CD4-positive, alpha-beta T cell (primary cell): ENCODE results near the gene OSMR. TPM values are rescaled to one million over a fixed set of nuclear protein-coding genes. Genes with fewer than 3 reads are reported as not detected.

Experiments used
- ATAC-seq: fragments of 200-7000 bp; cut with Tn5 transposase; one replicate; pipeline ENCODE4 v1.10.0; 2022; ENCODE audit warnings: mild to moderate bottlenecking; ENCODE audit not compliant: poor library complexity
- CTCF ChIA-PET: fragments of 350-600 bp; sonication (Branson Sonifier 250); formaldehyde crosslinking; loops from one replicate; lab custom pipeline; 2021; ENCODE audit warnings: antibody characterized with exemption, inconsistent platforms; lab: Charles Lee
- POLR2A ChIA-PET: fragments of 350-600 bp; sonication (Branson Sonifier 250); formaldehyde crosslinking; loops from one replicate; lab custom pipeline; 2021; ENCODE audit warnings: antibody characterized with exemption, inconsistent platforms; lab: Charles Lee
- DNase-seq, 14 experiments: peaks; one replicate each; pipeline ENCODE4 v3.0.0-alpha.2; 2013 to 2020; ENCODE audit warnings: mixed read lengths in 2 of 14
- H3K27ac ChIP-seq, 2 donors: one replicate each; pipeline versions ENCODE4 v1.5.1 to v1.7.0; 2013; ENCODE audit warnings: low read length in 2 of 2, low read depth in 1 of 2, mild to moderate bottlenecking in 1 of 2
- H3K27me3 ChIP-seq, 2 experiments: 1 replicate in 1 of 2; 2 replicates in 1 of 2; pipeline versions ENCODE4 v1.6.1 to v1.7.0; 2013; ENCODE audit warnings: low read length in 2 of 2, control low read depth in 1 of 2, mild to moderate bottlenecking in 1 of 2, moderate library complexity in 1 of 2; ENCODE audit not compliant: insufficient read depth in 2 of 2, control insufficient read depth in 1 of 2
- H3K36me3 ChIP-seq: one replicate; pipeline ENCODE4 v1.6.1; 2013; ENCODE audit warnings: low read length, control low read depth; ENCODE audit not compliant: insufficient read depth
- H3K4me1 ChIP-seq: one replicate; pipeline ENCODE4 v1.6.1; 2013; ENCODE audit warnings: low read length, control low read depth; ENCODE audit not compliant: insufficient read depth
- H3K4me3 ChIP-seq: one replicate; pipeline ENCODE4 v1.5.1; 2013; ENCODE audit warnings: mild to moderate bottlenecking, low read length, moderate library complexity
- H3K9me3 ChIP-seq, 2 experiments: 1 replicate in 1 of 2; 2 replicates in 1 of 2; pipeline versions ENCODE4 v1.6.1 to v1.7.0; 2013; ENCODE audit warnings: low read length in 2 of 2, mild to moderate bottlenecking in 2 of 2, control low read depth in 1 of 2, moderate library complexity in 1 of 2; ENCODE audit not compliant: control insufficient read depth in 1 of 2, insufficient read depth in 1 of 2
- H3K27ac Mint-ChIP-seq: one replicate; pipeline ENCODE4 v1.8.0; 2020; ENCODE audit warnings: mixed read lengths
- H3K27me3 Mint-ChIP-seq: one replicate; pipeline ENCODE4 v1.8.0; 2021; ENCODE audit warnings: mixed read lengths
- H3K36me3 Mint-ChIP-seq: one replicate; pipeline ENCODE4 v1.8.0; 2021; ENCODE audit warnings: low read depth, mixed read lengths
- H3K4me1 Mint-ChIP-seq: one replicate; pipeline ENCODE4 v1.8.0; 2021; ENCODE audit warnings: low read depth, mixed read lengths
- H3K4me3 Mint-ChIP-seq: one replicate; pipeline ENCODE4 v1.8.0; 2020; ENCODE audit warnings: mild to moderate bottlenecking, mixed read lengths
- H3K9me3 Mint-ChIP-seq: one replicate; pipeline ENCODE4 v1.8.0; 2020; ENCODE audit warnings: mixed read lengths
- CTCF ChIP-seq: fragments of 200-600 bp; IDR thresholded peaks from one replicate; pipeline ENCODE4 v1.8.0; 2022; ENCODE audit warnings: antibody characterized with exemption, mild to moderate bottlenecking
- intact Hi-C, 2 experiments: fragments of 100-400 bp; cut with DNase I in 1 of 2; cut with micrococcal nuclease in 1 of 2; formaldehyde crosslinking; loops; one replicate each; pipeline versions ENCODE4 v1.15.1 to v1.9.0; 2023 to 2025; cut with DNase I, micrococcal nuclease
- polyA plus RNA-seq, 2 donors: library from polyadenylated mRNA; unstranded; fragments of 120-200 nt; gene quantifications; one replicate each; pipeline ENCODE4 v1.2.1, GENCODE V29; 2013
- total RNA-seq, 174 experiments: library from RNA in 2 of 174; stranded (reverse) in 2 of 174; gene quantifications; one replicate each; pipeline ENCODE4 v1.2.3 and lab custom pipeline; 2021 to 2026

The OSMR gene
- total RNA-seq, result not detected
- polyA plus RNA-seq (2013, experiment 1 of 2), result 3.1 TPM
- 7.1 TPM for polyA plus RNA-seq (2013, experiment 2 of 2)
- total RNA-seq (lab: John Stamatoyannopoulos, UW), result 0 to 0.36 (median 0) reads per million in 172 experiments

DNA sequence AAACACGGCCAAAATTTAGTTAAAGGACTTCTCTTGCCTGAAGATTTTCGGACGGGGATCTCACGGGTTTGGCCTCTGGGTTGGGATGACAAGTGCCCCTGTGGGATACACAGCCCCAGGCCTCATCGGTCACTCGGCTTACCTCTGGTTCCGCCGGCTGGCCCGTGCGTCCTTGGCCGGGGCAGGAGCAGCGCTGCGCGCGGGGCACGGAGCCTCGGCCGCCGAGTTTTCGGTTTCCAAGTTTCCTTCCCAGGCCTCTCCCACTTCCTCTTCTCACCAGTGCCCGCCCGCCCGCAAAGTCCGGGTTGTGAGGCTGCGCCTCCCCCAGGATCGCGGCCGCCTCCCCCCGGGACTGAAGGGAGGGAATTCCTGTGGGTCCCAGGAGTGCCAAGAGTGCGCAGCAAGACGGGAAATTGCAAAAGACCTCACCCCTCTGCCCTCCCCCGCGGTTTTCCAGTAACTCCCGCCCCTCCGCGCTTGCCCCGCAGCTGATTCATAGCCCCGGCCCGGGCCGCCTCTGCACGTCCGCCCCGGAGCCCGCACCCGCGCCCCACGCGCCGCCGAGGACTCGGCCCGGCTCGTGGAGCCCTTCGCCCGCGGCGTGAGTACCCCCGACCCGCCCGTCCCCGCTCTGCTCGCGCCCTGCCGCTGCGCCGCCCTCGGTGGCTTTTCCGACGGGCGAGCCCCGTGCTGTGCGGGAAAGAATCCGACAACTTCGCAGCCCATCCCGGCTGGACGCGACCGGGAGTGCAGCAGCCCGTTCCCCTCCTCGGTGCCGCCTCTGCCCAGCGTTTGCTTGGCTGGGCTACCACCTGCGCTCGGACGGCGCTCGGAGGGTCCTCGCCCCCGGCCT lies at the start of gene OSMR:
OSMR (plus strand) TSS at position 487 of the 853 bp plus-strand sequence. CDS start 23,033 bp downstream, outside the sequence.
- H3K9me3 Mint-ChIP-seq, result no peaks in the 10 kb centered on the region
- Histone ChIP-seq H3K9me3 (peaks cover 3 to 8% of the 10 kb centered on the region in 2 experiments), H3K27me3 (peaks cover 32 to 51% of the 10 kb centered on the region in 2 experiments), H3K4me3 (no peak within 1 kb of the TSS), H3K4me1 (peaks cover 2% of the 10 kb centered on the region), H3K27ac (no peak within 1 kb of the TSS), H3K36me3 (no peaks in the 10 kb centered on the region)
- peak within 1 kb of the TSS; percentile 62 for H3K4me3 Mint-ChIP-seq
- TF ChIP-seq CTCF, result no peak
- POLR2A ChIA-PET, result no interaction called here
- intact Hi-C loops, result no loop called here
- H3K4me1 Mint-ChIP-seq, result peaks cover 4% of the 10 kb centered on the region
- CTCF ChIA-PET, result no interaction called here
- H3K27ac Mint-ChIP-seq, result no peak within 1 kb of the TSS
- DNase-seq, result no peak
- ATAC-seq, result no peak
- H3K36me3 Mint-ChIP-seq, result no peaks in the 10 kb centered on the region
- peaks cover 73% of the 10 kb centered on the region for H3K27me3 Mint-ChIP-seq

GRCh38 chr5:38796742-38797108 lies 49.1 kb upstream of the OSMR start:
- Histone ChIP-seq H3K9me3 (peaks cover 0 to 3% of the 10 kb centered on the region in 2 experiments), H3K4me3 (no peak overlapping the region), H3K4me1 (no peaks in the 10 kb centered on the region), H3K27me3 (peaks cover 0 to 5% of the 10 kb centered on the region in 2 experiments), H3K36me3 (no peaks in the 10 kb centered on the region), H3K27ac (no peak overlapping the region)
- Mint-ChIP-seq H3K27me3 (peaks cover 38% of the 10 kb centered on the region), H3K4me3 (no peak overlapping the region), H3K36me3 (no peaks in the 10 kb centered on the region), H3K9me3 (no peaks in the 10 kb centered on the region), H3K4me1 (no peaks in the 10 kb centered on the region), H3K27ac (no peak overlapping the region)
- intact Hi-C loops, result no loop called here
- ATAC-seq (no peak), DNase-seq (no peak)
- TF ChIP-seq CTCF, result no peak
- CTCF ChIA-PET, result no interaction called here
- POLR2A ChIA-PET, result no interaction called here

GRCh38 chr5:38797838-38798237 lies 48.0 kb upstream of the OSMR start:
- H3K27ac ChIP-seq, result no peak overlapping the region
- ChIA-PET CTCF (no interaction called here), POLR2A (no interaction called here)
- peaks cover 0 to 5% of the 10 kb centered on the region in 2 experiments for H3K27me3 ChIP-seq
- no peaks in the 10 kb centered on the region for H3K36me3 ChIP-seq
- peaks cover 31% of the 10 kb centered on the region for H3K27me3 Mint-ChIP-seq
- ATAC-seq (no peak), DNase-seq (no peak)
- no peaks in the 10 kb centered on the region for H3K36me3 Mint-ChIP-seq
- TF ChIP-seq CTCF, result no peak
- H3K9me3 ChIP-seq, result peaks cover 0 to 3% of the 10 kb centered on the region in 2 experiments
- no peaks in the 10 kb centered on the region for H3K9me3 Mint-ChIP-seq
- no peak overlapping the region for H3K27ac Mint-ChIP-seq
- H3K4me3 ChIP-seq, result no peak overlapping the region
- intact Hi-C loops, result no loop called here
- no peaks in the 10 kb centered on the region for H3K4me1 ChIP-seq
- H3K4me3 Mint-ChIP-seq, result no peak overlapping the region
- no peaks in the 10 kb centered on the region for H3K4me1 Mint-ChIP-seq
